Activated CD4-positive, alpha-beta T cell treated with anti-CD3 and anti-CD28 coated beads, Interleukin-2, amount 10 ng/mL, durations not matched to agents 7 days and 5 days (primary cell): ENCODE results near the gene KIZ. TPM values are rescaled to one million over a fixed set of nuclear protein-coding genes. Genes with fewer than 3 reads are reported as not detected.

Experiments used
- CTCF ChIA-PET: fragments of 350-600 bp; sonication (Branson Sonifier 250); formaldehyde crosslinking; loops from one replicate; lab custom pipeline; 2021; ENCODE audit warnings: antibody characterized with exemption; lab: Charles Lee
- POLR2A ChIA-PET: fragments of 350-600 bp; sonication (Branson Sonifier 250); formaldehyde crosslinking; loops from one replicate; lab custom pipeline; 2021; ENCODE audit warnings: antibody characterized with exemption; lab: Charles Lee
- DNase-seq: peaks from one replicate; pipeline ENCODE4 v3.0.0-alpha.2; 2020
- H3K27ac Mint-ChIP-seq: one replicate; pipeline ENCODE4 v1.8.0; 2021; ENCODE audit warnings: mild to moderate bottlenecking, moderate library complexity, mixed read lengths
- H3K27me3 Mint-ChIP-seq: one replicate; pipeline ENCODE4 v1.8.0; 2021; ENCODE audit warnings: mixed read lengths
- H3K36me3 Mint-ChIP-seq: one replicate; pipeline ENCODE4 v1.8.0; 2021; ENCODE audit warnings: low read depth, mixed read lengths
- H3K4me1 Mint-ChIP-seq: one replicate; pipeline ENCODE4 v1.8.0; 2021; ENCODE audit warnings: mixed read lengths
- H3K4me3 Mint-ChIP-seq: one replicate; pipeline ENCODE4 v1.8.0; 2021; ENCODE audit warnings: mild to moderate bottlenecking, moderate library complexity, mixed read lengths
- H3K9me3 Mint-ChIP-seq: one replicate; pipeline ENCODE4 v1.8.0; 2021; ENCODE audit warnings: mixed read lengths
- total RNA-seq, 2 experiments: library from RNA; stranded (reverse); gene quantifications; one replicate each; pipeline ENCODE4 v1.2.3, GENCODE V29; 2021

KIZ gene
- total RNA-seq, 2 experiments from 2014 or later, result 13.6 to 15.3 TPM

- H3K4me1 Mint-ChIP-seq, result peaks cover 51% of the 10 kb centered on the region
These were observed 25.1 kb upstream of the KIZ start for GRCh38 chr20:21100578-21101452.

GRCh38 chr20:21101453-21101931 is 24.4 kb upstream of the KIZ start:
- ChIA-PET POLR2A (no interaction called here), CTCF (interaction anchor here (0.6 to 2.8 kb wide), 4 partner anchors 14 to 405 kb away, joined by 3 to 12 read pairs (median 6); no protein-coding TSS in a partner anchor)
- Mint-ChIP-seq H3K9me3 (no peaks in the 10 kb centered on the region), H3K4me1 (peaks cover 53% of the 10 kb centered on the region), H3K4me3 (peak overlapping the region; percentile 79), H3K27ac (no peak overlapping the region), H3K36me3 (peaks cover 3% of the 10 kb centered on the region), H3K27me3 (peaks cover 85% of the 10 kb centered on the region)
- no peak for DNase-seq

More at GRCh38 chr20:21100578-21101452, 25.1 kb upstream of the KIZ start:
- Mint-ChIP-seq H3K27me3 (peaks cover 85% of the 10 kb centered on the region), H3K36me3 (peaks cover 3% of the 10 kb centered on the region), H3K27ac (peak overlapping the region; percentile 89), H3K4me3 (peak overlapping the region; percentile 79), H3K9me3 (no peaks in the 10 kb centered on the region)
- DNase-seq, result no peak
- ChIA-PET POLR2A (no interaction called here), CTCF (interaction anchor here (0.6 to 2.8 kb wide), 4 partner anchors 169 to 405 kb away, joined by 4 to 12 read pairs (median 6); no protein-coding TSS in a partner anchor)

GRCh38 chr20:21101932-21102575 is 23.8 kb upstream of the KIZ start:
- Mint-ChIP-seq H3K9me3 (no peaks in the 10 kb centered on the region), H3K4me1 (peaks cover 53% of the 10 kb centered on the region), H3K36me3 (peaks cover 3% of the 10 kb centered on the region), H3K27me3 (peaks cover 85% of the 10 kb centered on the region), H3K27ac (peak overlapping the region; percentile 74), H3K4me3 (peak overlapping the region; percentile 79)
- ChIA-PET CTCF (interaction anchor here (0.5 to 2.8 kb wide), 5 partner anchors 13 to 461 kb away, joined by 3 to 12 read pairs (median 4); no protein-coding TSS in a partner anchor), POLR2A (no interaction called here)
- no peak for DNase-seq

- H3K9me3 Mint-ChIP-seq, result no peaks in the 10 kb centered on the region
- H3K36me3 Mint-ChIP-seq, result peaks cover 3% of the 10 kb centered on the region
- ChIA-PET CTCF (interaction anchor here (0.7 to 2.8 kb wide), 3 partner anchors 12 to 403 kb away, joined by 3 to 12 read pairs (median 4); no protein-coding TSS in a partner anchor), POLR2A (no interaction called here)
- peak overlapping the region; percentile 79 for H3K4me3 Mint-ChIP-seq
- peak; percentile 48 for DNase-seq
- peak overlapping the region; percentile 66 for H3K27ac Mint-ChIP-seq
- H3K27me3 Mint-ChIP-seq, result peaks cover 86% of the 10 kb centered on the region
- peaks cover 53% of the 10 kb centered on the region for H3K4me1 Mint-ChIP-seq
These were observed 23.1 kb upstream of the KIZ start for GRCh38 chr20:21102603-21103311.

GRCh38 chr20:21103582-21104465 is 22.1 kb upstream of the KIZ start:
- peaks cover 49% of the 10 kb centered on the region for H3K4me1 Mint-ChIP-seq
- peaks cover 3% of the 10 kb centered on the region for H3K36me3 Mint-ChIP-seq
- DNase-seq, result no peak
- no peak overlapping the region for H3K27ac Mint-ChIP-seq
- CTCF ChIA-PET, result interaction anchor here (2.8 kb wide), 1 partner anchor 402 kb away, joined by 12 read pairs; no protein-coding TSS in a partner anchor
- H3K27me3 Mint-ChIP-seq, result peaks cover 84% of the 10 kb centered on the region
- H3K9me3 Mint-ChIP-seq, result no peaks in the 10 kb centered on the region
- POLR2A ChIA-PET, result no interaction called here
- peak overlapping the region; percentile 79 for H3K4me3 Mint-ChIP-seq

GRCh38 chr20:21104466-21104761 is 21.5 kb upstream of the KIZ start:
- Mint-ChIP-seq H3K4me1 (peaks cover 44% of the 10 kb centered on the region), H3K9me3 (no peaks in the 10 kb centered on the region), H3K4me3 (no peak overlapping the region), H3K27me3 (peaks cover 85% of the 10 kb centered on the region), H3K27ac (no peak overlapping the region), H3K36me3 (peaks cover 3% of the 10 kb centered on the region)
- ChIA-PET CTCF (interaction anchor here (0.6 to 0.9 kb wide), 2 partner anchors 26 to 106 kb away, joined by 3 to 4 read pairs; no protein-coding TSS in a partner anchor), POLR2A (no interaction called here)
- DNase-seq, result no peak

- H3K9me3 Mint-ChIP-seq, result no peaks in the 10 kb centered on the region
- H3K36me3 Mint-ChIP-seq, result peaks cover 3% of the 10 kb centered on the region
- H3K4me3 Mint-ChIP-seq, result no peak overlapping the region
- POLR2A ChIA-PET, result no interaction called here
- peaks cover 40% of the 10 kb centered on the region for H3K4me1 Mint-ChIP-seq
- no peak overlapping the region for H3K27ac Mint-ChIP-seq
- no peak for DNase-seq
- CTCF ChIA-PET, result interaction anchor here (0.6 to 1.0 kb wide), 3 partner anchors 26 to 401 kb away, joined by 3 to 4 read pairs (median 3); no protein-coding TSS in a partner anchor
- peaks cover 84% of the 10 kb centered on the region for H3K27me3 Mint-ChIP-seq
These were observed 21.0 kb upstream of the KIZ start for GRCh38 chr20:21104921-21105320.

GRCh38 chr20:21105429-21106170 is 20.3 kb upstream of the KIZ start:
- ChIA-PET POLR2A (no interaction called here), CTCF (interaction anchor here (0.6 to 1.0 kb wide), 3 partner anchors 23 to 400 kb away, joined by 3 read pairs; no protein-coding TSS in a partner anchor)
- peaks cover 82% of the 10 kb centered on the region for H3K27me3 Mint-ChIP-seq
- peaks cover 3% of the 10 kb centered on the region for H3K36me3 Mint-ChIP-seq
- DNase-seq, result no peak
- H3K9me3 Mint-ChIP-seq, result no peaks in the 10 kb centered on the region
- no peak overlapping the region for H3K27ac Mint-ChIP-seq
- H3K4me1 Mint-ChIP-seq, result peaks cover 35% of the 10 kb centered on the region
- H3K4me3 Mint-ChIP-seq, result peak overlapping the region; percentile 16

GRCh38 chr20:21106171-21107017 is 19.5 kb upstream of the KIZ start, which contains the start of gene LINC00237:
Gene LINC00237 (minus strand): TSS chr20:21106358.
- CTCF ChIA-PET, result interaction anchor here (0.6 to 1.0 kb wide), 2 partner anchors 22 to 399 kb away, joined by 3 read pairs; no protein-coding TSS in a partner anchor
- POLR2A ChIA-PET, result no interaction called here

GRCh38 chr20:21109144-21109543 is 16.7 kb upstream of the KIZ start:
- ChIA-PET POLR2A (interaction anchor here (0.5 kb wide), 1 partner anchor 110 kb away, joined by 3 read pairs; no protein-coding TSS in a partner anchor), CTCF (no interaction called here)
- Mint-ChIP-seq H3K9me3 (no peaks in the 10 kb centered on the region), H3K4me1 (peaks cover 9% of the 10 kb centered on the region), H3K36me3 (no peaks in the 10 kb centered on the region), H3K27ac (no peak overlapping the region), H3K27me3 (peaks cover 80% of the 10 kb centered on the region), H3K4me3 (no peak overlapping the region)
- no peak for DNase-seq

More at GRCh38 chr20:21106171-21107017, 19.5 kb upstream of the KIZ start, which contains the start of gene LINC00237:
- no peaks in the 10 kb centered on the region for H3K9me3 Mint-ChIP-seq
- peaks cover 84% of the 10 kb centered on the region for H3K27me3 Mint-ChIP-seq
- no peak for DNase-seq
- H3K4me3 Mint-ChIP-seq, result peak within 1 kb of the TSS; percentile 16
- no peak within 1 kb of the TSS for H3K27ac Mint-ChIP-seq
- no peaks in the 10 kb centered on the region for H3K36me3 Mint-ChIP-seq
- H3K4me1 Mint-ChIP-seq, result peaks cover 31% of the 10 kb centered on the region
